ENCODE results near the gene SPATA33.

Gene SPATA33

GRCh38 chr16:89711601-89712273 is 54.1 kb downstream of the SPATA33 start:
- DNase-seq: no peak

- DNase-seq: no peak
Observed at GRCh38 chr16:89712274-89712781, 54.7 kb downstream of the SPATA33 start.

DNA sequence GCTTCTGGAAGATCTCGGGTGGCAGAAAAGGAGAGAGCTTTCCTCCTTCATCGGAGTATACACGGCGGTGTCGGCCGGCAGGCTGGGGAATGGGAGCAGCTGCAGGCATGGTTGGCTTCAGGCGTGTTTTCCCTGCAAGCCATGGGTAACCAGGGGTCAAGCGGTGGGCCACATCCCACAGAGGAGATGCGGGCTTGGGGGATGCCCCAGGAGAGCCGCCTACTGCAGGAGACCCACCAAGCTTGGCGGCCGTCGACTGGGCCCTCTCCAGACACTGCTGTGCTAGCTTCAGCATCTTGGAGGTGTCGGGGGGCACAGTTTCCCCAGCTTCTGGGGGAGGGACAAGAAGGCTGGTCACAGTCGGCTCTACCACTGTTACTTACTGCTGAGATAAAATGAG is 58.9 kb downstream of the SPATA33 start:
- DNase-seq: no peak

DNA sequence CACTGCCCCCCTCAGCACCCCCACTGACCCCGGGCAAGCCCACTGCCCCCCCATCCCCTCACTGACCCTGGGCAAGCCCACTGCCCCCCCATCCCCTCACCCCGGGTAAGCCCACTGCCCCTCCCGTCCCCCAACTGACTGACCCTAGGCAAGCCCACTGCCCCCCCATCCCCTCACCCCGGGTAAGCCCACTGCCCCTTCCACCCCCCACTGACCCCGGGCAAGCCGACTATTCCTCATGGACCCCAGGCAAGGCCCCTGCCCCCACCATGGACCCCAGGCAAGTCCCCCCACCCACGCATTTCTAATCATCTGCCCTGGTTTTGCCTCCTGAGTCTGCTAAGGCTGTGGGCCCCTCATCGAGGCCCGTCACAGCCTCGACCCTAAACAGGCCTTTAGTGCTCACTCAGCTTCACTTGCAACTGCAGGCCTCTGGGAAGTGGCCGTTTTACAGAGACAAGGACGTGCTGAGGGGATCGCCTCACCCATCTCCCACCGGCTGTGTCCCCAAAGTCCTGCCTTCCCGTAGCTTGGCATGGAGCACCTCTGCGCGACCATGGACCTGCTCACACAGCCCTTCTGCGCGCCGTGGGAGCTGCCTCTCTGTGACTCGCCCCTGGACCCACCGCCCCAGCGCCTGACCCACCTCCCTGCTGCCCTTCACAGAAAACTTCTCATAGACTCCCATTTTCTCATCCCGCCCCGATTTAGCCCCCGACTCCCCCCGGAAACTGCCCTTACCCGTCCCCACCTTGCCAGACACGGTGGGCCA is 59.5 kb downstream of the SPATA33 start:
- no peak for DNase-seq

DNA sequence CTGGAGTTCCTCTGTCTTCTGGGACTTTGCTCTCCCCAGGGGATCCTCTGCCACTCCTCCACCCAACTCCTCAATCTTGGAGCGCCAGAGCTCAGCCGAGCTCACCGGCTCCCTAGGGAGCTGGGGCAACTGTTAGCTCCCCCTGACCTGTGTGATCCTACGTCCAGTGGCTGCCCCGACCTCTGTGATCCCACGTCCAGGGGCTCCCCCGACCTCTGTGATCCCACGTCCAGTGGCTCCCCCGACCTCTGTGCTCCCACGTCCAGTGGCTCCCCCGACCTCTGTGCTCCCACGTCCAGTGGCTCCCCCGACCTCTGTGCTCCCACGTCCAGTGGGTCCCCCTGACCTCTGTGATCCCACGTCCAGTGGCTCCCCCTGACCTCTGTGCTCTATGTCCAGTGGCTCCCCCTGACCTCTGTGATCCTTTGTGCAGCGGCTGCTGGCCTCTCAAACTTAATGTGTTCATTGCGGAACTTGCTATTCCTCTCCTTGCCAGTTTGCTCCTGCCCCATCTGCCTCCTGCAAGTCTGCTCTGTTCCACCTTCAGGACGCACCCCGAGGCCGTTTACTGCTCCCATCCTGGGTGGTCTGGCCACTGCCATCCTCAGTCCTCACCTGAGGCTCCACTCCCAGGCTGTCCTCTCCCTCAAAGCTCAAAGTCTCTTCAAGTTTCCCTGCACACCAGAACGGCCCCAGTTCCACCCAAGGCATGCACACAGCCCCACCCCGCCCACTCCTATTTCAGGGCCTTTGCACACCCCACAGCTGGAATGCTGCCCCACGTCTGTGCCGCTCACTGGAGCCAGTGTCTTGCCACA is 60.3 kb downstream of the SPATA33 start:
- no peak for DNase-seq

All from NCI-H524 treated with DMSO at 0.1 percent for 48 hours (cell line).